Activated CD8-positive, alpha-beta T cell treated with anti-CD3 and anti-CD28 coated beads, Interleukin-2, amount 10 ng/mL, durations not matched to agents 7 days and 5 days (primary cell): ENCODE data around the gene TIGD3. TPM values are rescaled to one million over a fixed set of nuclear protein-coding genes. Genes with fewer than 3 reads are reported as not detected.
"Not testable (repeated sequence)": the region's sequence is repeated elsewhere in the genome, so short reads cannot be mapped to it uniquely, and the experiment has no call there.

Experiments used
- ATAC-seq: fragments of 150-1000 bp; cut with Tn5 transposase; one replicate; pipeline ENCODE4 v1.10.0; 2021; ENCODE audit warnings: moderate library complexity
- CTCF ChIA-PET: fragments of 350-600 bp; sonication (Branson Sonifier 250); formaldehyde crosslinking; loops from one replicate; lab custom pipeline; 2021; ENCODE audit warnings: antibody characterized with exemption; lab: Charles Lee
- POLR2A ChIA-PET: fragments of 350-600 bp; sonication (Branson Sonifier 250); formaldehyde crosslinking; loops from one replicate; lab custom pipeline; 2021; ENCODE audit warnings: antibody characterized with exemption; lab: Charles Lee
- DNase-seq: peaks from one replicate; pipeline ENCODE4 v3.0.0-alpha.2; 2020
- H3K27ac Mint-ChIP-seq: one replicate; pipeline ENCODE4 v1.8.0; 2021; ENCODE audit warnings: mild to moderate bottlenecking, mixed read lengths
- H3K27me3 Mint-ChIP-seq: one replicate; pipeline ENCODE4 v1.8.0; 2021; ENCODE audit warnings: low read depth, mixed read lengths
- H3K36me3 Mint-ChIP-seq: one replicate; pipeline ENCODE4 v1.8.0; 2021; ENCODE audit warnings: low read depth, mixed read lengths
- H3K4me1 Mint-ChIP-seq: one replicate; pipeline ENCODE4 v1.8.0; 2021; ENCODE audit warnings: low read depth, mixed read lengths
- H3K4me3 Mint-ChIP-seq: one replicate; pipeline ENCODE4 v1.8.0; 2021; ENCODE audit warnings: mild to moderate bottlenecking, mixed read lengths
- H3K9me3 Mint-ChIP-seq: one replicate; pipeline ENCODE4 v1.8.0; 2022; ENCODE audit warnings: mixed read lengths; ENCODE audit not compliant: insufficient read depth
- total RNA-seq, 2 experiments: library from RNA; stranded (reverse); gene quantifications; one replicate each; pipeline ENCODE4 v1.2.3, GENCODE V29; 2021

Gene TIGD3
- total RNA-seq, 2 experiments from 2014 or later: 1.1 to 1.4 TPM

DNA sequence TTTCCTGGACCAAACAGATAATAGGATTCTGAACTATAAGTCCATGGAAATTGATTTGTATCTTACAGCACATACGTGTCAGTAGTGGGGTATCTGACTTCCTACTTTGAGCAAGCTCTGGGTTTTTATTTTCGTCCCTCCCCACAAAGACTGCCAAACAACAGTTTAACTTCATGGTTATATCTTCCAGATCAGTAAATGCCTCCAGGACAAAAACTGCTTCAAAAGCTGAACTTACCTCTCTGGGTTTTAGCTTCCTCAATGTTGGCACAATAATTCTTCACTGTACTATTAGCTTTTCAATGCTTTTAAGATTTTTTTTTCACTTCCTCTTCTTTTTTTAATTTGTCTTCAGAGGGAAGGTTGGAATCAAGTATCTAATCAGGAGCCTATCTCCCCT is 25.1 kb upstream of the TIGD3 start:
- Mint-ChIP-seq H3K27ac (no peak overlapping the region), H3K4me3 (no peak overlapping the region), H3K27me3 (peaks cover 4% of the 10 kb centered on the region), H3K4me1 (peaks cover 11% of the 10 kb centered on the region), H3K9me3 (no peaks in the 10 kb centered on the region), H3K36me3 (peaks cover 3% of the 10 kb centered on the region)
- CTCF ChIA-PET: interaction anchor here (0.6 to 9.5 kb wide), 62 partner anchors 9 to 1048 kb away, joined by 3 to 215 read pairs (median 5); partner anchors contain the start of genes CDC42EP2, FAU, MRPL49 and PCNX3
- POLR2A ChIA-PET: interaction anchor here (0.9 to 2.0 kb wide), 3 partner anchors 9 to 207 kb away, joined by 3 to 5 read pairs (median 4); partner anchors contain the start of genes FAU and MRPL49
- DNase-seq (no peak), ATAC-seq (no peak)

DNA sequence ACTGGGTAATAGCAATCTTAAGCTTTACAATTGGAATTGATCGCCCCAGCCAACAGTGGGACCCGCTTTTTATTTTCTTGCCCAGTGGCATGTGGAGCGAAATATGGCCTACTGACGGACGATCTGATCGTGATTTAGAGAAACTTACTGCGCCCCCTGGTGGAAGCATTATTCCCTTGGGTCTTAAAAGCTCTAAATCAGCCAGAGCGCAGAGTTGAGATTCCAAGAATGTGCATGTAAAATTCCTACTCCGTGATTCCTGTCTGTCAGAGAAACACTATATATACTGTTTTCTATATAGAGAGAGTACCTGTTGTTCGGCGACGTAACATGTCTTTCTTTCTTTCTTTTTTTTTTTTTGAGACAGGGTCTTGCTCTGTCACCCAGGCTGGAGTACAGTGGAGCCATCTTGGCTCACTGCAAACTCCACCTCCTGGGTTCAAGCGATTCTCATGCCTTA is 24.6 kb upstream of the TIGD3 start:
- CTCF ChIA-PET: interaction anchor here (0.6 to 9.5 kb wide), 62 partner anchors 8 to 482 kb away, joined by 3 to 215 read pairs (median 5); partner anchors contain the start of genes CDC42EP2, FAU, MRPL49 and PCNX3
- POLR2A ChIA-PET: interaction anchor here (0.9 to 2.0 kb wide), 3 partner anchors 8 to 208 kb away, joined by 3 to 5 read pairs (median 4); partner anchors contain the start of genes FAU and MRPL49
- no peak for ATAC-seq
- H3K4me1 Mint-ChIP-seq: peaks cover 16% of the 10 kb centered on the region
- H3K27ac Mint-ChIP-seq: no peak overlapping the region
- no peak overlapping the region for H3K4me3 Mint-ChIP-seq
- H3K9me3 Mint-ChIP-seq: no peaks in the 10 kb centered on the region
- peak; percentile 92 for DNase-seq
- peaks cover 4% of the 10 kb centered on the region for H3K27me3 Mint-ChIP-seq
- peaks cover 7% of the 10 kb centered on the region for H3K36me3 Mint-ChIP-seq

DNA sequence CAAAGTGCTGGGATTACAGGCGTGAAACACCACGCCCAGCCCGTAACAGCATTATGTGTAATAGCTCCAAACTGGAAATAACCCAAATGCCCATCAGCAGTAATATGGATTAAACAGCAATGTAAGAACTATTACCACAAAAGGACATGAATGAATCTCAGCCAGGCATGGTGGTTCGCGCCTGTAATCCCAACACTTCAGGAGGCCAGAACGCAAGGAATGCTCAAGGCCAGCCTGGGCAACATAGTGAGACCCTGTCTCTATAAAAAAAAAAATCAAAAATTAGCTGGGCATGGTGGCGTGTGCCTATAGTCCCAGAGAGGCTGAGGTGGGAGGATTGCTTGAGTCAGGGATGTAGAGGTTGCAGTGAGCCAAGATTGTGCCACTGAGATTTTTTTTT is 24.0 kb upstream of the TIGD3 start:
- Mint-ChIP-seq H3K36me3 (peaks cover 12% of the 10 kb centered on the region), H3K4me3 (no peak overlapping the region), H3K9me3 (no peaks in the 10 kb centered on the region), H3K27ac (no peak overlapping the region), H3K27me3 (peaks cover 1% of the 10 kb centered on the region), H3K4me1 (peaks cover 22% of the 10 kb centered on the region)
- ATAC-seq (no peak), DNase-seq (no peak)
- ChIA-PET CTCF (interaction anchor here (0.7 to 9.5 kb wide), 51 partner anchors 8 to 483 kb away, joined by 3 to 215 read pairs (median 5); partner anchors contain the start of genes CDC42EP2, FAU, MRPL49 and PCNX3), POLR2A (interaction anchor here (1.2 kb wide), 1 partner anchor 8 kb away, joined by 4 read pairs; no protein-coding TSS in a partner anchor)

DNA sequence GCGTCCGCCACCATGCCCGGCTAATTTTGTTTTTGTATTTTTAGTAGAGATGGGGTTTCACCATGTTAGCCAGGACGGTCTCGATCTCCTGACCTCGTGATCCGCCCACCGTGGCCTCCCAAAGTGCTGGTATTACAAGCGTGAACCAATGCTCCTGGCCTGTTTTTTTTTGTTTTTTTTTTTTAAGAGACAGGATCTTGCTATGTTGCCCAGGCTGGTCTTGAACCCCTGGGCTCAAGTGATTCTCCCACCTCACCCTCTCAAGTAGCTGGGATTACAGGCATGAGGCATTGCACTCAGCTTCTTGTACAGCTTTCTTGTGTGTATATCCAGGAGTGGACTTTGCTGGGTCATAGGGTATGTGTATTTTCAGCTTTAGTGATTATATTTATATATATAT is 22.0 kb upstream of the TIGD3 start:
- peaks cover 29% of the 10 kb centered on the region for H3K4me1 Mint-ChIP-seq
- not testable (repeated sequence) for H3K4me3 Mint-ChIP-seq, H3K9me3 Mint-ChIP-seq, ATAC-seq, H3K27me3 Mint-ChIP-seq, H3K27ac Mint-ChIP-seq, DNase-seq
- H3K36me3 Mint-ChIP-seq: peaks cover 16% of the 10 kb centered on the region
- ChIA-PET CTCF (interaction anchor here (0.9 to 9.5 kb wide), 5 partner anchors 16 to 107 kb away, joined by 3 to 215 read pairs (median 43); partner anchors contain the start of gene CDC42EP2), POLR2A (interaction anchor here (1.1 to 1.8 kb wide), 5 partner anchors 30 to 175 kb away, joined by 3 to 14 read pairs (median 6); partner anchors contain the start of genes MALAT1 and NEAT1)

DNA sequence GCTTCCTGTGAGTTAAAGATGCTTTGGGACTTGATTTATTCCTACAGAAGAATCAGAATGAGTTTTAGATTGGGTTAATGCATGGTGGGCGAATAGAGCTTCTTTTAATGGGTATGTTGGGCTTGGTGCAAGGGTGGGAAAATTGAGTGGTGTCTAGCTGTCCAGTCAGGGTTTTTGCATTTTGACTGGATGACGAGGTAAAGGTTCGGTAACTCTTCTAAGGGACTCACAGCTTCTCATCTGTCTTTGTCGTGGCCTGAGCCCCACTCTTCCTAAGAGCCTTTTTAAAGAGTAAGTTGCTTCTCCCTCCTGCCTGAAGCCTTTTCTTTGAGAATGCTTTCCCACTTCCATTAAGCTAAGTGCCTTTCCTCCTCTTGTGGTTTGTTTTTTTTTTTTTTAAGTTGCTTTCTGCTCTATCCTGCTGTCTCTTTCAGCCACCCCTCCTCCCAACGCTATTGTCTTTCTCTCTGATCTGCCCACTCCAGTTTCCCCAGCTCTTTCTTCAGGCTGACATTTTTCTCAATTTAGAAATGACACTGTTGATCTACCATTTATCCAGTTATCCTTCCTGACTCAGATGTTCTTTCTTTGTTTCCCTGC is 19.8 kb upstream of the TIGD3 start:
- POLR2A ChIA-PET: interaction anchor here (0.6 to 1.8 kb wide), 7 partner anchors 9 to 167 kb away, joined by 3 to 5 read pairs (median 3); partner anchors contain the start of gene POLA2
- H3K4me1 Mint-ChIP-seq: peaks cover 38% of the 10 kb centered on the region
- peaks cover 23% of the 10 kb centered on the region for H3K36me3 Mint-ChIP-seq
- H3K27me3 Mint-ChIP-seq: no peaks in the 10 kb centered on the region
- no peak for DNase-seq
- peak overlapping the region; percentile 84 for H3K27ac Mint-ChIP-seq
- no peak for ATAC-seq
- H3K9me3 Mint-ChIP-seq: no peaks in the 10 kb centered on the region
- CTCF ChIA-PET: interaction anchor here (0.7 to 9.5 kb wide), 12 partner anchors 8 to 199 kb away, joined by 3 to 215 read pairs (median 3); partner anchors contain the start of genes CAPN1, CDC42EP2 and POLA2
- H3K4me3 Mint-ChIP-seq: peak overlapping the region; percentile 85

DNA sequence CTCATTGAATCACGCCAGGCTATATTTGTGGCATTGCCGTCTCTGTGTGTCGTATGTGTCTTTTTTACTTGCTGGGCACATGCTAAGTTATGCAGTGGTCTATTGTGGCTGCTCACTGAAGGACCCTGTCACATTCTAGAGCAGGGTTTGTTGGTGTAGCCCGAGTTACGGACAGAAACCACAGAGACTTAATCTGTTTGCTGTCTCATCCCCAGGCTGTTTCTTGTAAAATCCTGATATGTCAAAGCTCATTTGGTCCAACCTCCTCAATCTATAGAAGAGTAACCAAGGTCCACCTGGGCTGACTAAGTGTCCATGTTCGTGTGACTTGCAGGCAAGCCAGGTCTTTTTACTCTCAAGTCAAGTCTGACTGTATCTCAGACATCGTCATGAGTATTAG is 15.9 kb upstream of the TIGD3 start:
- Mint-ChIP-seq H3K4me3 (no peak overlapping the region), H3K4me1 (peaks cover 34% of the 10 kb centered on the region), H3K27ac (no peak overlapping the region), H3K9me3 (no peaks in the 10 kb centered on the region), H3K27me3 (no peaks in the 10 kb centered on the region), H3K36me3 (peaks cover 37% of the 10 kb centered on the region)
- ChIA-PET CTCF (interaction anchor here (1.0 to 2.7 kb wide), 4 partner anchors 9 to 172 kb away, joined by 3 to 14 read pairs (median 6); partner anchors contain the start of gene CDC42EP2), POLR2A (interaction anchor here (0.9 kb wide), 1 partner anchor 9 kb away, joined by 4 read pairs; no protein-coding TSS in a partner anchor)
- DNase-seq: no peak
- no peak for ATAC-seq

DNA sequence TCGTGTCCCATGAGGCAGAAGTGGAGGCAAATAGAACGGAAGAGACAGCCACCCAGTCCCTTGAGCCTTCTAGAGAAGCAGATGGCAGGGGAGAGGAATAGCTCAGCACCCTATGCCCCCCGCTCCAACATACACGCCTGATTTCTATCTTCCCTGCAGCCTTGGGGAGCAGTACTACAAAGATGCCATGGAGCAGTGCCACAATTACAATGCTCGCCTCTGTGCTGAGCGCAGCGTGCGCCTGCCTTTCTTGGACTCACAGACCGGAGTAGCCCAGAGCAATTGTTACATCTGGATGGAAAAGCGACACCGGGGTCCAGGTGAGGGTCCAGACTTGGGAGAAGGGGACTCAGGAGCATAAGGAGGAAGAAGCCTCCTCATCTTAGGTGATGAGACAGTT is 14.3 kb upstream of the TIGD3 start:
- POLR2A ChIA-PET: no interaction called here
- H3K36me3 Mint-ChIP-seq: peaks cover 42% of the 10 kb centered on the region

DNA sequence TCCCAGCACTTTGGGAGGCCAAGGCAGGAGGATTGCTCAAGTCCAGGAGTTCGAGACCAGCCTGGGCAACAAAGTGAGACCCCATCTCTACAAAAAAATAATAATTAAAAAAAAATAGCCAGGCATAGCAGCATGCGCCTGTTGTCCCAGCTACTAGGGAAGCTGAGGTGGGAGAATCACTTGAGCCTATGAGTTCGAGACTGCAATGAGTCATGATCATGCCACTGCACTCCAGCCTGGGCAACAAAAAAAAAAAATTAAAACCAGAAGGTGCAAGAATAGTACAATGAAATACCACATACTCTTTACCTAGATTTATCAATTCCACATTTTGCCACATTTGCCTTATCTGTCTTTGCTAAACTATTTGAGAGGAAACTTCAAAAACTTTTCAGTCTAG is 12.7 kb upstream of the TIGD3 start:
- CTCF ChIA-PET: interaction anchor here (0.8 to 3.0 kb wide), 3 partner anchors 8 to 12 kb away, joined by 3 to 12 read pairs (median 3); partner anchors contain the start of gene DPF2
- H3K36me3 Mint-ChIP-seq: peaks cover 48% of the 10 kb centered on the region
- peaks cover 18% of the 10 kb centered on the region for H3K4me1 Mint-ChIP-seq
- POLR2A ChIA-PET: no interaction called here
- no peaks in the 10 kb centered on the region for H3K27me3 Mint-ChIP-seq
- no peak overlapping the region for H3K27ac Mint-ChIP-seq
- DNase-seq: no peak
- ATAC-seq: no peak
- no peak overlapping the region for H3K4me3 Mint-ChIP-seq
- no peaks in the 10 kb centered on the region for H3K9me3 Mint-ChIP-seq

More for the DNA sequence above, 14.3 kb upstream of the TIGD3 start:
- no peak overlapping the region for H3K4me3 Mint-ChIP-seq
- no peak overlapping the region for H3K27ac Mint-ChIP-seq
- no peaks in the 10 kb centered on the region for H3K9me3 Mint-ChIP-seq
- ATAC-seq (no peak), DNase-seq (no peak)
- H3K4me1 Mint-ChIP-seq: peaks cover 24% of the 10 kb centered on the region
- no peaks in the 10 kb centered on the region for H3K27me3 Mint-ChIP-seq
- CTCF ChIA-PET: interaction anchor here (0.8 to 2.7 kb wide), 4 partner anchors 13 to 65 kb away, joined by 3 to 14 read pairs (median 4); partner anchors contain the start of gene CDC42EP2

DNA sequence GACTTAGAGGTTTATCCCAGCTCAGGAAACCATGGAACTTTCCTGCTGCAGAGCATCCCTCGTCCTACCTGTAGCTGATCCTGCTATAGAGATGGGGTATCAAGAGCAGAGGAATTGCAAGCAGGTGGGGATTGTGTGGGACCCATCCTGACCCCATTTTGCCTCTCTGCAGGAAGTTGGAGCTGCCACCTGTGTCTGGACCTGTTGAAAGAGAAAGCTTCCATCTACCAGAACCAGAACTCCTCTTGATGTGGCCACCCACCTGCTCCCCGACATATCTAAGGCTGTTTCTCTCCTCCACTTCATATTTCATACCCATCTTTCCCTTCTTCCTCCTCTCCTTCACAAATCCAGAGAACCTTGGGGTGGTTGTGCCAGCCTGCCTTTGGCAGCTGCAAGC is 3.0 kb upstream of the TIGD3 start:
- H3K4me3 Mint-ChIP-seq: no peak overlapping the region
- POLR2A ChIA-PET: interaction anchor here (0.6 to 1.2 kb wide), 3 partner anchors 89 to 147 kb away, joined by 3 read pairs; partner anchors contain the start of genes MALAT1 and POLA2
- H3K27ac Mint-ChIP-seq: no peak overlapping the region
- DNase-seq (no peak), ATAC-seq (no peak)
- CTCF ChIA-PET: interaction anchor here (1.0 to 4.5 kb wide), 7 partner anchors 10 to 36 kb away, joined by 3 to 18 read pairs (median 7); partner anchors contain the start of genes CDC42EP2 and DPF2
- no peaks in the 10 kb centered on the region for H3K27me3 Mint-ChIP-seq
- peaks cover 19% of the 10 kb centered on the region for H3K4me1 Mint-ChIP-seq
- H3K9me3 Mint-ChIP-seq: no peaks in the 10 kb centered on the region
- peaks cover 37% of the 10 kb centered on the region for H3K36me3 Mint-ChIP-seq

DNA sequence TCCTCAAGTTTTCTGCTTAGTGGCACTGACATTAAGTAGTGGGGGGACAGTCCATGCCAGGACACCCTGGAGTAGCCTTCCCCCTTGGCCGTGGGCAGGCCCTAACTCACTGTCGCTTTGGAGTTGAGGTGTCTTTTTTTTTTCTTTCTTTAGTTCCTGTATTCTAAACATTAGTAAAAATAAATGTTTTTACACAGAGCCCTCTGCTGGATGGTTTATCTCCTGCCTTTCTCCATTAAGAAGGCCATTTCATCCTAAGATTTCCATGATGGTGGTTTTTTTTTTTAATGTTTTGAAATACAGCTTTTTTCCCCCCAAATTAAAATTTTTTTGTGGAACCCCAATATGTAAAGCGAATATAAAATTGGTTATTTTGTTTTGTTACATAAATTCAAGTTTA is 1.8 kb upstream of the TIGD3 start:
- Mint-ChIP-seq H3K9me3 (no peaks in the 10 kb centered on the region), H3K27ac (no peak overlapping the region), H3K4me3 (no peak overlapping the region), H3K27me3 (no peaks in the 10 kb centered on the region), H3K36me3 (peaks cover 34% of the 10 kb centered on the region), H3K4me1 (peaks cover 19% of the 10 kb centered on the region)
- CTCF ChIA-PET: interaction anchor here (0.7 to 4.5 kb wide), 5 partner anchors 13 to 127 kb away, joined by 3 to 18 read pairs (median 7); partner anchors contain the start of genes CDC42EP2 and DPF2
- no peak for ATAC-seq
- POLR2A ChIA-PET: no interaction called here
- DNase-seq: no peak

DNA sequence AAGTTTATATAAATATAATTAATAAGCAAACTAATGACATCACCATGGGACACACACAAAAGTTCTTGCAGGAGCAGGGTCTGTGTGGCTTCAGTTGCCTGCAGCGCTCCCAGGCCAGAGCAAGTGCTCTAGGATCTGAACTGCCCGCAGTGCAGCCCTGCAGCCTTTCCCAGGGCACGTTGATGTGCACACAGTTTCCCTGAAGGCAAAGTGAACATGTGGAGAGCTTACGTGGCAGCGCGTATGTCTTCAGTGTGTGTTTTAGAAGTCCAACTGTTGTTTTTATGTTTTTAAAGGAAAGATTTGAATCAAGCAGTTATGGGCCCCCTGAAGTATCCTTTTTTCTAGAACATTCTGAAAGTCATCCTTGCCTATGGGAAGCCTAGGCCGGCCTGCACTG is 1.2 kb upstream of the TIGD3 start:
- Mint-ChIP-seq H3K27ac (no peak overlapping the region), H3K4me1 (peaks cover 24% of the 10 kb centered on the region), H3K36me3 (peaks cover 31% of the 10 kb centered on the region), H3K4me3 (peak overlapping the region; percentile 7), H3K27me3 (peaks cover 5% of the 10 kb centered on the region), H3K9me3 (no peaks in the 10 kb centered on the region)
- DNase-seq (no peak), ATAC-seq (no peak)
- ChIA-PET CTCF (interaction anchor here (0.7 to 4.5 kb wide), 5 partner anchors 14 to 128 kb away, joined by 3 to 18 read pairs (median 7); partner anchors contain the start of genes CDC42EP2 and DPF2), POLR2A (interaction anchor here (1.0 to 1.1 kb wide), 2 partner anchors 69 to 147 kb away, joined by 3 to 6 read pairs; partner anchors contain the start of gene NEAT1)
